SKM-1 treated with dmso at 0.1 percent for 144 hours (cell line): ENCODE measurements around the gene ZSWIM6.
A peak's percentile ranks its signal among the peaks of the same experiment; 100 is the strongest.

Source experiments
- DNase-seq: peaks from one replicate; lab custom pipeline; 2025; ENCODE audit not compliant: unreplicated experiment; lab: John Stamatoyannopoulos, UW

The ZSWIM6 gene

GRCh38 chr5:61331407-61332357 lies at the start of gene ZSWIM6:
TSS of gene ZSWIM6 (plus strand) at chr5:61332258. CDS start at chr5:61332273, 15 bp downstream.
- DNase-seq = peak; percentile 86

- DNase-seq = no peak
Observed at GRCh38 chr5:61283471-61283870, 48.6 kb upstream of the ZSWIM6 start.

- DNase-seq = no peak
Observed at GRCh38 chr5:61285531-61285930, 46.5 kb upstream of the ZSWIM6 start.

GRCh38 chr5:61286446-61287132 lies 45.5 kb upstream of the ZSWIM6 start:
- no peak for DNase-seq

GRCh38 chr5:61287474-61287873 lies 44.6 kb upstream of the ZSWIM6 start:
- no peak for DNase-seq

GRCh38 chr5:61289241-61289640 lies 42.8 kb upstream of the ZSWIM6 start:
- DNase-seq = no peak

- peak; percentile 38 for DNase-seq
Observed at GRCh38 chr5:61289669-61290306, 42.3 kb upstream of the ZSWIM6 start.

GRCh38 chr5:61290791-61291210 lies 41.3 kb upstream of the ZSWIM6 start:
- DNase-seq = no peak

GRCh38 chr5:61292062-61292657 lies 39.9 kb upstream of the ZSWIM6 start:
- DNase-seq = no peak

GRCh38 chr5:61293071-61293470 lies 39.0 kb upstream of the ZSWIM6 start:
- no peak for DNase-seq

GRCh38 chr5:61293873-61294272 lies 38.2 kb upstream of the ZSWIM6 start:
- no peak for DNase-seq

GRCh38 chr5:61295365-61295764 lies 36.7 kb upstream of the ZSWIM6 start:
- no peak for DNase-seq

GRCh38 chr5:61298066-61298465 lies 34.0 kb upstream of the ZSWIM6 start:
- DNase-seq = no peak

GRCh38 chr5:61298580-61298979 lies 33.5 kb upstream of the ZSWIM6 start:
- DNase-seq = no peak

GRCh38 chr5:61299261-61299681 lies 32.8 kb upstream of the ZSWIM6 start:
- DNase-seq = no peak

- no peak for DNase-seq
Observed at GRCh38 chr5:61301341-61302199, 30.5 kb upstream of the ZSWIM6 start.

- DNase-seq = no peak
Observed at GRCh38 chr5:61302200-61302563, 29.9 kb upstream of the ZSWIM6 start.

GRCh38 chr5:61303346-61303745 lies 28.7 kb upstream of the ZSWIM6 start:
- no peak for DNase-seq

- DNase-seq = no peak
Observed at GRCh38 chr5:61304590-61305381, 27.3 kb upstream of the ZSWIM6 start.
